ENCODE data around the gene CXXC5. TPM values are rescaled to one million over a fixed set of nuclear protein-coding genes. Genes with fewer than 3 reads are reported as not detected.

CXXC5 gene
- total and polyA plus RNA-seq, 7 donors = 15.7 to 30.0 (median 19.9) TPM

DNA sequence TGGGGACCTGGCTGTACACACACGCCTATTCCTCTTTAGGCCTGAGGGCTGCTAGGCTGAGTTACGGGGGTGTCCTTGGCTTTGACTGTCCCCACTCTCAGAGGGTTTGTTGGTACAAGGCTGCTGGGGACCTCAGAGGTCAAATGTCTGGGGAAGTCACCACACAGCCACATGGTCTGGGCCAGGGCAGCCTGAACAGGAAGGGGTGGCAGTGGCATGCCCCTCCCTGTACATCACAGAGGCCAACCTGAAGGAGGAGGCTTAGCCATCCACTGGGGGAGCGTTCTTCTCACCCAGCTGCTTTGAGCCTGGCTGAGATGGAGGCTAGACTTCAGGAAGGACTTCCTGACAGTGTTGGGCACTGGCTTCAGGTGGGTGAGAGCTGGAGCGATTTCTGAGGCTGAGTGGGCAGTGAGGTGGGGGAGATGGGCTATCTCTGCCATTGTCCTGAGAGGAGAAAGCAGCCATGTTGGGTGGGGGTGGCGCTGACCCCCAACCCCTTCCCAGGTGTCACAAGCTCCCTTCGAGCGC is 36.3 kb downstream of the CXXC5 start:
- Histone ChIP-seq H3K36me3 (peaks cover 0 to 27% (median 2%) of the 10 kb centered on the region in 4 donors), H3K4me1 (peaks cover 0 to 13% (median 11%) of the 10 kb centered on the region in 4 donors), H3K4me3 (no peak overlapping the region), H3K9me3 (no peaks in the 10 kb centered on the region), H3K27me3 (no peaks in the 10 kb centered on the region), H3K27ac (peak overlapping the region; percentile 16 to 28 (median 22))
- no peak for DNase-seq
- intact Hi-C loops (cut with DNase I) = no loop called here
- 84 to 96% methylated on average over 7 of the region's 7 CpGs for WGBS, 2 donors
- TF ChIP-seq, protein P1, sequence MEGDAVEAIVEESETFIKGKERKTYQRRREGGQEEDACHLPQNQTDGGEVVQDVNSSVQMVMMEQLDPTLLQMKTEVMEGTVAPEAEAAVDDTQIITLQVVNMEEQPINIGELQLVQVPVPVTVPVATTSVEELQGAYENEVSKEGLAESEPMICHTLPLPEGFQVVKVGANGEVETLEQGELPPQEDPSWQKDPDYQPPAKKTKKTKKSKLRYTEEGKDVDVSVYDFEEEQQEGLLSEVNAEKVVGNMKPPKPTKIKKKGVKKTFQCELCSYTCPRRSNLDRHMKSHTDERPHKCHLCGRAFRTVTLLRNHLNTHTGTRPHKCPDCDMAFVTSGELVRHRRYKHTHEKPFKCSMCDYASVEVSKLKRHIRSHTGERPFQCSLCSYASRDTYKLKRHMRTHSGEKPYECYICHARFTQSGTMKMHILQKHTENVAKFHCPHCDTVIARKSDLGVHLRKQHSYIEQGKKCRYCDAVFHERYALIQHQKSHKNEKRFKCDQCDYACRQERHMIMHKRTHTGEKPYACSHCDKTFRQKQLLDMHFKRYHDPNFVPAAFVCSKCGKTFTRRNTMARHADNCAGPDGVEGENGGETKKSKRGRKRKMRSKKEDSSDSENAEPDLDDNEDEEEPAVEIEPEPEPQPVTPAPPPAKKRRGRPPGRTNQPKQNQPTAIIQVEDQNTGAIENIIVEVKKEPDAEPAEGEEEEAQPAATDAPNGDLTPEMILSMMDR (IDR thresholded peaks at IDR 0.05) = no peak
- TF ChIP-seq POLR2AphosphoS5 (IDR thresholded peaks at IDR 0.05) (no peak), EP300 (IDR thresholded peaks at IDR 0.05) (no peak), POLR2A (IDR thresholded peaks at IDR 0.05) (no peak)

DNA sequence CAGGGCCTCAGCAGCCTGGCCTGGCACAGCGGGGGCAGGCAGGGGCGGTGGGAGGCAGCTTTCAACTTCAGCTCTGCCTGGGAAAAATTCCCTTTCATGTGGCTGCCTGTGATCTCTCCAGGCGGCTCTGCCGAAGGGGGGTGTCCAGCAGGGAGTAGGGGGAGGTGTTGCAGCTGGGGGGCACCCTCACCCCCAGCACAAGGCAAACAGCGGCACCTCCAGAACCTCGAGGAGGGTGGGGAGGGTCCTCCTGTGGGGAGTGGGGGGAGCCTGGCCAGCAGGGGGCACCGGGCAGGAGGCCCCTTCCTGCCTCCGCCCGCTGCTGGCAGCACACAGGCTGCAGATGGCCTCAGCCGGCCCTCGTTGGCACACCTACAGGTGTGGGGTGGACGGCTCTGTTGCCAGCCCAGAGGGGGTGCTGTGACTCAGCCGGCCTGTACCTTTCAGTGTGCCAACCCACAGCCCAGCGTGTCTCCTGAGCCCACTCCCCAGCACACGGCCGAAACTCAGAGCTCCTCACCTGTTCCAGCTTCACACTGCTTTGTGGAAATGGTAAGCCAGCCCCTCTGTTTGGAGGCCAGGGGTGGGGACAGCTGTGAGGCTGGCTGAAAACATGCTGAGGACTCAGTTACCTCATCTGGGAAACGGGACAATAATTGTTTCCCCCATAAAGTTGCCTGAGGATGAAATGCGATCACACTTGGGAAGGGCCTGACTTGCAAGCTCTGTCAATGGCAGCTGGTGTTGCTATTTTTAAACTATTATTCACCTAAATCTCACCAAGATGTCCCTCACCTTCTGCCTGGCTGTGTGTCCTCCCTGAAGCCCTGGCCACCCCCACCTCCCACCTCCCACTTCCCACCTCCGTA is 37.0 kb downstream of the CXXC5 start:
- peaks cover 0 to 27% (median 2%) of the 10 kb centered on the region in 4 donors for H3K36me3 ChIP-seq
- H3K9me3 ChIP-seq = no peaks in the 10 kb centered on the region
- intact Hi-C loops (cut with DNase I) = no loop called here
- H3K27me3 ChIP-seq = no peaks in the 10 kb centered on the region
- H3K27ac ChIP-seq = peak overlapping the region; percentile 16 to 28 (median 22)
- DNase-seq = no peak
- no peak overlapping the region for H3K4me3 ChIP-seq
- no peak for TF ChIP-seq EP300 (IDR thresholded peaks at IDR 0.05)
- no peak for TF ChIP-seq POLR2A (IDR thresholded peaks at IDR 0.05)
- TF ChIP-seq POLR2AphosphoS5 (IDR thresholded peaks at IDR 0.05) = no peak
- TF ChIP-seq, protein P1 (IDR thresholded peaks at IDR 0.05) = no peak
- H3K4me1 ChIP-seq = peaks cover 0 to 19% (median 18%) of the 10 kb centered on the region in 4 donors
- WGBS, 2 donors = 69% methylated on average over 19 of the region's 19 CpGs

DNA sequence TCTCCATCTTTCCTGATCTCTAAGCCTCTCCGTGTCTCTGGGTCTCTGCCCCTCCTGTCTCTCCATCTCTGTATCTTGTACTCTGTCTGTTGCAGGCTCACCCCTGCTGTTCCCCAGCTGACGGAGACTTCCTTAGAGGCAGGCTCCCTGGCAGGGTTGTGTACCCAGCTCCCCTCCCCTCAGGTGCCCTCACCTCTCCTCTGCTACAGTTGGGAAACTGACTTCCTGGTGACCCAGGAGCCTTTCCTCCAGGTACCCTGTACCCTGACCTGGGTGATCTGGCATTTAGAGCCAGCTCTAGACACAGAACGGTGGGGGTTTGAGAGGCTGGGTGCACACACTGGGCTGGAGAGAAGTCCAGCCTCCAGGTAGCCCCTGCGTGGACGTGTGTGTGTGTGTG is 37.7 kb downstream of the CXXC5 start:
- peaks cover 0 to 27% (median 26%) of the 10 kb centered on the region in 4 donors for H3K4me1 ChIP-seq
- peaks cover 0 to 23% (median 2%) of the 10 kb centered on the region in 4 donors for H3K36me3 ChIP-seq
- intact Hi-C loops (cut with DNase I) = no loop called here

DNA sequence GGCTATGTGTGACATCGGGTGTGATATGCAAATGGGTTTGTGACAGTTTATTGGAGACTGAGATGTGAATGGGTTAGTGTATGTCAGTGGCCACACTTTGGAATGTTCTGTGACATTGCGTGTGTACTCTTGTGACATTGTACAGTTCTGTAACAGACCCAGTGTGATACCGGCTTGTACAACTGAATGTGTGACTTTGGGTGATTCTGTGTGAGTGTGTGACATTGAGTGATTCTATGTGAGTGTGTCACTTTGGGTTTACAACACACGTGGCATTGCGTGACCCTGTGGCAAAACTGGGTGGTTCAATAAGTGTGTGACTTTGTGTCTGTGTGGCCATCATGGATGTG is 38.2 kb downstream of the CXXC5 start:
- Histone ChIP-seq H3K36me3 (peaks cover 0 to 18% (median 0%) of the 10 kb centered on the region in 4 donors), H3K27ac (peak overlapping the region in 1 of 4 donors; percentile 14), H3K27me3 (no peaks in the 10 kb centered on the region), H3K4me1 (peaks cover 0 to 30% (median 27%) of the 10 kb centered on the region in 4 donors), H3K4me3 (no peak overlapping the region), H3K9me3 (no peaks in the 10 kb centered on the region)
- 75 to 85% methylated on average over 5 of the region's 5 CpGs for WGBS, 2 donors
- TF ChIP-seq POLR2A (IDR thresholded peaks at IDR 0.05) (no peak), POLR2AphosphoS5 (IDR thresholded peaks at IDR 0.05) (no peak), EP300 (IDR thresholded peaks at IDR 0.05) (no peak)
- TF ChIP-seq, protein P1 (IDR thresholded peaks at IDR 0.05) = no peak
- intact Hi-C loops (cut with DNase I) = no loop called here
- DNase-seq = no peak

More for the DNA sequence above, 37.7 kb downstream of the CXXC5 start:
- H3K4me3 ChIP-seq = no peak overlapping the region
- peak overlapping the region in 3 of 4 donors; percentile 17 to 28 (median 27) for H3K27ac ChIP-seq
- H3K9me3 ChIP-seq = no peaks in the 10 kb centered on the region
- no peak for DNase-seq
- H3K27me3 ChIP-seq = no peaks in the 10 kb centered on the region
- 75 to 76% methylated on average over 5 of the region's 5 CpGs for WGBS, 2 donors
- TF ChIP-seq POLR2AphosphoS5 (IDR thresholded peaks at IDR 0.05) = no peak
- no peak for TF ChIP-seq EP300 (IDR thresholded peaks at IDR 0.05)
- TF ChIP-seq POLR2A (IDR thresholded peaks at IDR 0.05) = no peak
- TF ChIP-seq, protein P1 (IDR thresholded peaks at IDR 0.05) = no peak

All from sigmoid colon (tissue), 7 donors.